K562 (cell line): ENCODE data around the gene HRC. TPM values are rescaled to one million over a fixed set of nuclear protein-coding genes. Genes with fewer than 3 reads are reported as not detected.

Experiments
- CBX2 ChIP-seq: fragments of 200-600 bp; sonication (generic); IDR thresholded peaks from one replicate; pipeline ENCODE4 v1.6.1; 2012; ENCODE audit warnings: mild to moderate bottlenecking, low read length, inconsistent platforms; ENCODE audit not compliant: insufficient read depth, poor library complexity, severe bottlenecking
- FOXA1 ChIP-seq: fragments of 450-650 bp; IDR thresholded peaks from 2 replicates; pipeline ENCODE4 v1.6.1; 2016; ENCODE audit warnings: mild to moderate bottlenecking, borderline replicate concordance
- FUS ChIP-seq: fragments of 200-400 bp; formaldehyde crosslinking; optimal IDR thresholded peaks from 2 replicates; pipeline ENCODE3; 2017; ENCODE audit warnings: low read depth, low read length
- KDM1A ChIP-seq, 2 experiments: fragments of 450-650 bp; IDR thresholded peaks; 2 replicates each; pipeline ENCODE4 v1.6.1; 2016; ENCODE audit warnings: mild to moderate bottlenecking in 2 of 2
- MTA1 ChIP-seq: fragments of 450-650 bp; IDR thresholded peaks from 2 replicates; pipeline ENCODE4 v1.6.1; 2017; ENCODE audit warnings: borderline replicate concordance
- MYBL2 ChIP-seq, 2 experiments: fragments of 450-650 bp in 1 of 2; sonication (generic) in 1 of 2; formaldehyde crosslinking in 1 of 2; IDR thresholded peaks; 2 replicates each; pipeline versions ENCODE4 v1.6.1 to v1.8.1; 2017 to 2022; ENCODE audit warnings: borderline replicate concordance in 1 of 2, inconsistent platforms in 1 of 2, low read depth in 1 of 2, mild to moderate bottlenecking in 1 of 2, missing genetic modification reagents in 1 of 2, moderate library complexity in 1 of 2
- NFE2 ChIP-seq: IDR thresholded peaks from 2 replicates; pipeline ENCODE4 v1.6.1; 2014; ENCODE audit warnings: antibody characterized with exemption, low read depth
- RBM15 ChIP-seq: fragments of 200-400 bp; formaldehyde crosslinking; IDR thresholded peaks from 2 replicates; pipeline ENCODE4 v1.6.1; 2018; ENCODE audit warnings: mild to moderate bottlenecking, low read length, moderate library complexity; ENCODE audit not compliant: insufficient read depth
- RFX7 ChIP-seq: fragments of 250-450 bp; sonication (Bioruptor Pico); IDR thresholded peaks from 2 replicates; pipeline ENCODE4 v1.5.1; 2021; ENCODE audit warnings: mild to moderate bottlenecking
- SIX5 ChIP-seq, 2 experiments: IDR thresholded peaks; 2 replicates each; pipeline ENCODE4 v1.6.1; 2011; ENCODE audit warnings: low read length in 2 of 2, borderline replicate concordance in 1 of 2, low read depth in 1 of 2, mild to moderate bottlenecking in 1 of 2, moderate library complexity in 1 of 2; ENCODE audit not compliant: insufficient read depth in 1 of 2
- SP1 ChIP-seq: sonication (generic); formaldehyde crosslinking; IDR thresholded peaks from 2 replicates; pipeline ENCODE4 v1.8.1; 2022; ENCODE audit warnings: mild to moderate bottlenecking, missing genetic modification reagents
- WHSC1 ChIP-seq: IDR thresholded peaks from one replicate; pipeline ENCODE4 v1.6.1; 2012; ENCODE audit warnings: low read length, control low read depth, inconsistent platforms
- ZNF431 ChIP-seq: sonication (generic); formaldehyde crosslinking; IDR thresholded peaks from 2 replicates; pipeline ENCODE4 v1.8.0; 2022; ENCODE audit warnings: mild to moderate bottlenecking, missing genetic modification reagents
- ZNF589 ChIP-seq: fragments of 200-800 bp; sonication (Bioruptor generic); IDR thresholded peaks from 2 replicates; pipeline ENCODE4 v1.6.1; 2016; ENCODE audit warnings: low read depth, missing genetic modification characterization, missing compliant biosample characterization
- ZNF717 ChIP-seq: fragments of 250-450 bp; sonication (Bioruptor Pico); IDR thresholded peaks from 2 replicates; pipeline ENCODE4 v1.5.0; 2021
- ZNF778 ChIP-seq: fragments of 450-650 bp; formaldehyde crosslinking; IDR thresholded peaks from 2 replicates; pipeline ENCODE4 v1.4.0; 2020; ENCODE audit warnings: mild to moderate bottlenecking, moderate library complexity
- polyA plus RNA-seq, 8 experiments: library from polyadenylated mRNA; depleted of rRNA in 4 of 8; stranded (reverse) in 5 of 8; unstranded in 3 of 8; fragments of >200 nt; fragmentation: Nextera tagmentation in 2 of 8; fragmentation: Illumina TruSeq in 1 of 8; extraction: Ambion mirVana in 2 of 8; extraction: Trizol in 1 of 8; gene quantifications; 2 replicates each; pipeline versions ENCODE4 v1.2.1 to v1.2.3, GENCODE V29; 2011 to 2014; ENCODE audit warnings: inconsistent platforms in 1 of 8, missing spikeins in 1 of 8
- total RNA-seq, 7 experiments: library from RNA; depleted of rRNA in 6 of 7; stranded (reverse); fragments of >200 nt in 6 of 7; fragmentation: Illumina TruSeq in 2 of 7; extraction: Trizol in 2 of 7; gene quantifications; 2 replicates each; pipeline versions ENCODE4 v1.2.1 to v1.2.3, GENCODE V29; 2011 to 2021; ENCODE audit warnings: low replicate concordance in 1 of 7
- TF ChIP-seq, protein P1 (sequence below): fragments of 150-350 bp; conservative IDR thresholded peaks from 2 replicates; pipeline ENCODE4 v1.6.1; 2014; ENCODE audit warnings: low read length
- TF ChIP-seq, protein P2 (sequence below): sonication (generic); formaldehyde crosslinking; IDR thresholded peaks from 2 replicates; pipeline ENCODE4 v1.8.1; 2023; ENCODE audit warnings: mild to moderate bottlenecking, missing genetic modification reagents
- TF ChIP-seq, protein P3 (sequence below): fragments of 250-450 bp; sonication (Bioruptor Pico); IDR thresholded peaks from 2 replicates; pipeline ENCODE4 v1.5.0; 2020; ENCODE audit warnings: mild to moderate bottlenecking

The HRC gene
- total and polyA plus RNA-seq, 9 of the 15 experiments (the other 6 are each of a cell fraction or from before 2014, with no cell fraction given): 0.66 to 18.7 (median 13.1) TPM

DNA sequence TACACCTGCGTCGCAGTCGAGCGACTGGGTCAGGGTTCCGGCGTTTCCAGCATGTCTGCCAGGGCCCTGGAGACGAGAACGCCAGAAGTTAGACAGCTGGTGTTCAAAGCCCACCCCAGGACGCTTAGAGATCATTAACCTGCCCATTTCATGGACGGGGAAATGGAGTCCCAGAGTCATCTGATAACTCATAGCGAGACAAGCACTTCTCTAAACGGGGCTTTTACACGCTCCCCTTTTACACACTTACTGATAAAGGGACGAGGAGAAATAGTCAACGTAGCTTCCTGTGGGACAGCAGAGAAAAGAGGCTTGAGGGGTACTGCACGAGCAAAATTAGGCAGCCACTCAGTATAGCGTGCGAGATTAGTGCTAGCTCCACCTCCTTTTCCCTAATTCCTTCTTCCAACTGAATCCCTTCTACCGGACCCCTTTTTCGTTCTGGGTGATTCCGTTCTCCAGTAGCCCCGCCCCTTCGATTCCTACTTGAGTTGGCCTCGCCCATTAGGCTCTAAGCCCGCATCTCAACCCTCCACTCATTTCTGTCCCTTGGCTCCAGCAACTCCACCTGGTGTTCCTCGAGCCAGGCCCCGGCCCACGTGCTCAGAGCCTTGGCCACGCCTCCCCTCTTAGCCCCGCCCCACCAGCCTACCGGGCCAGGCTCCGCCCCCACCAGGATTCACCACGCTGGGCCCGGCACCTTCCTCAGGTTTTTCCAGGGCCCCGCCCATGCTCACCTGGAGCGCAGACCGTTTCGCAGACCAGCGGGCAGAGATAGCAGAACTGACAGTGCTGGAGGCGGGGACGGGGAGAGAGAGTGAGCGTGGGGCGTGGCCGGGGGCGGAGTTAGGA, 3.7 kb downstream of the HRC start (continued):
- no peak for TF ChIP-seq ZNF778 (CRISPR knock-in tag)
- TF ChIP-seq ZNF431: no peak
- no peak for TF ChIP-seq WHSC1
- TF ChIP-seq FUS: no peak
- TF ChIP-seq MYBL2 (IDR thresholded peaks at IDR 0.05; ENCODE audit: low read depth): no peak
- TF ChIP-seq MYBL2 (CRISPR knock-in tag; IDR thresholded peaks at IDR 0.05; ENCODE audit: borderline replicate concordance): no peak
- TF ChIP-seq ZNF589 (CRISPR knock-in tag): no peak
- no peak for TF ChIP-seq RBM15
- TF ChIP-seq, protein P1, sequence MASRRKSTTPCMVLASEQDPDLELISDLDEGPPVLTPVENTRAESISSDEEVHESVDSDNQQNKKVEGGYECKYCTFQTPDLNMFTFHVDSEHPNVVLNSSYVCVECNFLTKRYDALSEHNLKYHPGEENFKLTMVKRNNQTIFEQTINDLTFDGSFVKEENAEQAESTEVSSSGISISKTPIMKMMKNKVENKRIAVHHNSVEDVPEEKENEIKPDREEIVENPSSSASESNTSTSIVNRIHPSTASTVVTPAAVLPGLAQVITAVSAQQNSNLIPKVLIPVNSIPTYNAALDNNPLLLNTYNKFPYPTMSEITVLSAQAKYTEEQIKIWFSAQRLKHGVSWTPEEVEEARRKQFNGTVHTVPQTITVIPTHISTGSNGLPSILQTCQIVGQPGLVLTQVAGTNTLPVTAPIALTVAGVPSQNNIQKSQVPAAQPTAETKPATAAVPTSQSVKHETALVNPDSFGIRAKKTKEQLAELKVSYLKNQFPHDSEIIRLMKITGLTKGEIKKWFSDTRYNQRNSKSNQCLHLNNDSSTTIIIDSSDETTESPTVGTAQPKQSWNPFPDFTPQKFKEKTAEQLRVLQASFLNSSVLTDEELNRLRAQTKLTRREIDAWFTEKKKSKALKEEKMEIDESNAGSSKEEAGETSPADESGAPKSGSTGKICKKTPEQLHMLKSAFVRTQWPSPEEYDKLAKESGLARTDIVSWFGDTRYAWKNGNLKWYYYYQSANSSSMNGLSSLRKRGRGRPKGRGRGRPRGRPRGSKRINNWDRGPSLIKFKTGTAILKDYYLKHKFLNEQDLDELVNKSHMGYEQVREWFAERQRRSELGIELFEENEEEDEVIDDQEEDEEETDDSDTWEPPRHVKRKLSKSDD: no peak
- no peak for TF ChIP-seq RFX7 (CRISPR knock-in tag)
- no peak for TF ChIP-seq CBX2
- TF ChIP-seq SIX5 (IDR thresholded peaks at IDR 0.05; ENCODE audit: borderline replicate concordance in 1 of 2, insufficient read depth in 1 of 2, low read depth in 1 of 2, low read length in 2 of 2): no peak
- TF ChIP-seq NFE2: 0 out of 2 replicates have a peak, but pooled peaks have one; percentile 1
- peak; percentile 44; the same call in 1 of the 2 replicates for TF ChIP-seq MTA1
- peak; percentile 92 for TF ChIP-seq SP1 (CRISPR knock-in tag)
- peak; percentile 76 to 88 for TF ChIP-seq KDM1A (IDR thresholded peaks at IDR 0.05)
- no peak for TF ChIP-seq FOXA1
- no peak for TF ChIP-seq ZNF717
- TF ChIP-seq, protein P2, sequence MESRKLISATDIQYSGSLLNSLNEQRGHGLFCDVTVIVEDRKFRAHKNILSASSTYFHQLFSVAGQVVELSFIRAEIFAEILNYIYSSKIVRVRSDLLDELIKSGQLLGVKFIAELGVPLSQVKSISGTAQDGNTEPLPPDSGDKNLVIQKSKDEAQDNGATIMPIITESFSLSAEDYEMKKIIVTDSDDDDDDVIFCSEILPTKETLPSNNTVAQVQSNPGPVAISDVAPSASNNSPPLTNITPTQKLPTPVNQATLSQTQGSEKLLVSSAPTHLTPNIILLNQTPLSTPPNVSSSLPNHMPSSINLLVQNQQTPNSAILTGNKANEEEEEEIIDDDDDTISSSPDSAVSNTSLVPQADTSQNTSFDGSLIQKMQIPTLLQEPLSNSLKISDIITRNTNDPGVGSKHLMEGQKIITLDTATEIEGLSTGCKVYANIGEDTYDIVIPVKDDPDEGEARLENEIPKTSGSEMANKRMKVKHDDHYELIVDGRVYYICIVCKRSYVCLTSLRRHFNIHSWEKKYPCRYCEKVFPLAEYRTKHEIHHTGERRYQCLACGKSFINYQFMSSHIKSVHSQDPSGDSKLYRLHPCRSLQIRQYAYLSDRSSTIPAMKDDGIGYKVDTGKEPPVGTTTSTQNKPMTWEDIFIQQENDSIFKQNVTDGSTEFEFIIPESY (CRISPR knock-in tag): no peak; the same call in 1 of the 2 replicates
- TF ChIP-seq, protein P3, sequence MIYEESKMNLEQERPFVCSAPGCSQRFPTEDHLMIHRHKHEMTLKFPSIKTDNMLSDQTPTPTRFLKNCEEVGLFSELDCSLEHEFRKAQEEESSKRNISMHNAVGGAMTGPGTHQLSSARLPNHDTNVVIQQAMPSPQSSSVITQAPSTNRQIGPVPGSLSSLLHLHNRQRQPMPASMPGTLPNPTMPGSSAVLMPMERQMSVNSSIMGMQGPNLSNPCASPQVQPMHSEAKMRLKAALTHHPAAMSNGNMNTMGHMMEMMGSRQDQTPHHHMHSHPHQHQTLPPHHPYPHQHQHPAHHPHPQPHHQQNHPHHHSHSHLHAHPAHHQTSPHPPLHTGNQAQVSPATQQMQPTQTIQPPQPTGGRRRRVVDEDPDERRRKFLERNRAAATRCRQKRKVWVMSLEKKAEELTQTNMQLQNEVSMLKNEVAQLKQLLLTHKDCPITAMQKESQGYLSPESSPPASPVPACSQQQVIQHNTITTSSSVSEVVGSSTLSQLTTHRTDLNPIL: no peak
